SK-N-SH (cell line): ENCODE results near the gene SLC26A4. TPM values are rescaled to one million over a fixed set of nuclear protein-coding genes. Genes with fewer than 3 reads are reported as not detected.

Experiments used
- CTCF ChIA-PET: fragments of 300-600, 350-600 bp; formaldehyde crosslinking; extraction: SDS; loops from one replicate; lab custom pipeline; 2021; lab: Yijun Ruan, JAX
- POLR2A ChIA-PET: fragments of 350-600 bp; sonication (Branson Sonifier 250); formaldehyde crosslinking; extraction: SDS; loops from one replicate; lab custom pipeline; 2020; ENCODE audit warnings: antibody characterized with exemption, inconsistent platforms; lab: Yijun Ruan, JAX
- DNase-seq: peaks from one replicate; pipeline ENCODE4 v3.0.0; 2012
- H2AFZ ChIP-seq: fragments of 200-600 bp; sonication (generic); 2 replicates; pipeline ENCODE4 v1.8.1; 2016; ENCODE audit warnings: antibody characterized with exemption, mild to moderate bottlenecking, low read depth
- H3F3A ChIP-seq: fragments of 200-600 bp; sonication (generic); replicated peaks from 2 replicates; pipeline ENCODE3; 2016; ENCODE audit warnings: antibody characterized with exemption, mild to moderate bottlenecking; ENCODE audit not compliant: insufficient read depth
- H3K27ac ChIP-seq, 2 experiments: fragments of 200-500 bp in 1 of 2; fragments of 200-600 bp in 1 of 2; sonication (Bioruptor generic) in 1 of 2; sonication (generic), shearing (Covaris generic) in 1 of 2; 2 replicates each; pipeline versions ENCODE4 v1.5.1 to v1.6.1; 2014 to 2016; ENCODE audit warnings: low read depth in 2 of 2, inconsistent platforms in 1 of 2, low read length in 1 of 2, mild to moderate bottlenecking in 1 of 2, mixed read lengths in 1 of 2
- H3K27me3 ChIP-seq: fragments of 200-600 bp; sonication (generic), shearing (Covaris generic); 2 replicates; pipeline ENCODE4 v1.6.1; 2016; ENCODE audit warnings: mixed run types; ENCODE audit not compliant: insufficient read depth
- H3K36me3 ChIP-seq, 2 experiments: fragments of 200-500 bp in 1 of 2; fragments of 200-600 bp in 1 of 2; sonication (Bioruptor generic) in 1 of 2; sonication (generic) in 1 of 2; replicated peaks in 1 of 2; 2 replicates each; pipeline versions ENCODE3 to v1.5.1; 2014 to 2016; ENCODE audit warnings: low read length in 1 of 2, mild to moderate bottlenecking in 1 of 2; ENCODE audit not compliant: insufficient read depth in 2 of 2, control insufficient read depth in 1 of 2
- H3K4me1 ChIP-seq, 2 experiments: fragments of 200-500 bp in 1 of 2; fragments of 200-600 bp in 1 of 2; sonication (Bioruptor generic) in 1 of 2; sonication (generic), shearing (Covaris generic) in 1 of 2; 2 replicates each; pipeline versions ENCODE4 v1.5.1 to v1.6.1; 2014 to 2016; ENCODE audit warnings: low read depth in 1 of 2, low read length in 1 of 2, mixed run types in 1 of 2; ENCODE audit not compliant: insufficient read depth in 2 of 2, control insufficient read depth in 1 of 2
- H3K4me2 ChIP-seq: fragments of 200-600 bp; sonication (generic), shearing (Covaris generic); 2 replicates; pipeline ENCODE4 v1.6.1; 2017; ENCODE audit warnings: mixed run types
- H3K4me3 ChIP-seq, 2 experiments: fragments of 200-500 bp in 1 of 2; fragments of 200-600 bp in 1 of 2; sonication (Bioruptor generic) in 1 of 2; sonication (generic), shearing (Covaris generic) in 1 of 2; 2 replicates each; pipeline versions ENCODE4 v1.5.1 to v1.8.1; 2014 to 2016; ENCODE audit warnings: low read depth in 2 of 2, inconsistent platforms in 1 of 2, low read length in 1 of 2, mild to moderate bottlenecking in 1 of 2, mixed read lengths in 1 of 2, moderate library complexity in 1 of 2
- H3K79me2 ChIP-seq: fragments of 200-600 bp; sonication (generic); 2 replicates; pipeline ENCODE4 v1.8.1; 2017; ENCODE audit warnings: mild to moderate bottlenecking; ENCODE audit not compliant: insufficient read depth
- H3K9ac ChIP-seq: fragments of 200-600 bp; sonication (generic); 2 replicates; pipeline ENCODE4 v1.6.1; 2017; ENCODE audit warnings: mixed run types
- H3K9me2 ChIP-seq: fragments of 200-600 bp; sonication (generic); 2 replicates; pipeline ENCODE4 v1.6.1; 2017; ENCODE audit warnings: mixed run types
- H3K9me3 ChIP-seq: fragments of 200-600 bp; sonication (generic); 2 replicates; pipeline ENCODE4 v1.6.1; 2017; ENCODE audit warnings: mixed run types, mild to moderate bottlenecking, moderate library complexity
- H4K20me1 ChIP-seq: fragments of 200-600 bp; sonication (generic); 2 replicates; pipeline ENCODE4 v1.6.1; 2017; ENCODE audit warnings: mild to moderate bottlenecking, mixed run types; ENCODE audit not compliant: insufficient read depth
- ELF1 ChIP-seq: IDR thresholded peaks from 2 replicates; pipeline ENCODE4 v1.4.0; 2012
- EP300 ChIP-seq, 2 experiments: IDR thresholded peaks; 2 replicates each; pipeline versions ENCODE4 v1.4.0 to v1.6.1; 2012; ENCODE audit warnings: borderline replicate concordance in 1 of 2, low read depth in 1 of 2, low read length in 1 of 2
- EZH2phosphoT487 ChIP-seq: fragments of 200-600 bp; sonication (generic); IDR thresholded peaks from 2 replicates; pipeline ENCODE4 v1.6.1; 2017; ENCODE audit warnings: low read depth, mixed run types, mild to moderate bottlenecking, antibody characterized with exemption, moderate library complexity, borderline replicate concordance
- FOSL2 ChIP-seq: IDR thresholded peaks from 2 replicates; pipeline ENCODE4 v1.4.0; 2012; ENCODE audit warnings: low read depth, mild to moderate bottlenecking, moderate library complexity, borderline replicate concordance
- FOXJ3 ChIP-seq: sonication (generic); formaldehyde crosslinking; IDR thresholded peaks from 2 replicates; pipeline ENCODE4 v1.5.1; 2020; ENCODE audit warnings: mild to moderate bottlenecking, missing genetic modification reagents
- FOXM1 ChIP-seq: IDR thresholded peaks from 2 replicates; pipeline ENCODE4 v1.4.0; 2012; ENCODE audit warnings: low read depth, mild to moderate bottlenecking
- GABPA ChIP-seq: IDR thresholded peaks from 2 replicates; pipeline ENCODE4 v1.4.0; 2012; ENCODE audit warnings: low read depth, mild to moderate bottlenecking
- IRF3 ChIP-seq: fragments of 150-350 bp; IDR thresholded peaks from 2 replicates; pipeline ENCODE4 v1.6.1; 2016; ENCODE audit warnings: mild to moderate bottlenecking, low read depth, low read length
- MAX ChIP-seq: IDR thresholded peaks from 2 replicates; pipeline ENCODE4 v1.4.0; 2012; ENCODE audit warnings: low read depth
- MXI1 ChIP-seq: IDR thresholded peaks from 2 replicates; pipeline ENCODE4 v1.6.1; 2012; ENCODE audit warnings: mild to moderate bottlenecking, low read depth, low read length, improper control_type of control experiment
- NFIC ChIP-seq: IDR thresholded peaks from 2 replicates; pipeline ENCODE4 v1.4.0; 2012; ENCODE audit warnings: borderline replicate concordance
- NRF1 ChIP-seq: IDR thresholded peaks from 2 replicates; pipeline ENCODE4 v1.6.1; 2012; ENCODE audit warnings: low read depth, mild to moderate bottlenecking, low read length
- RFX5 ChIP-seq: IDR thresholded peaks from 2 replicates; pipeline ENCODE4 v1.6.1; 2012; ENCODE audit warnings: mild to moderate bottlenecking, improper control_type of control experiment, low read length
- SIN3A ChIP-seq: IDR thresholded peaks from 2 replicates; pipeline ENCODE4 v1.6.1; 2012; ENCODE audit warnings: low read depth, mild to moderate bottlenecking, low read length, moderate library complexity, borderline replicate concordance
- TAF1 ChIP-seq: IDR thresholded peaks from 2 replicates; pipeline ENCODE4 v1.6.1; 2012; ENCODE audit warnings: low read depth, mild to moderate bottlenecking, low read length, moderate library complexity, borderline replicate concordance
- YY1 ChIP-seq: IDR thresholded peaks from 2 replicates; pipeline ENCODE4 v1.4.0; 2012; ENCODE audit warnings: low read depth, mild to moderate bottlenecking
- ZBTB33 ChIP-seq: IDR thresholded peaks from 2 replicates; pipeline ENCODE4 v1.4.0; 2012; ENCODE audit warnings: low read depth, borderline replicate concordance
- WGBS: methylation state at CpG from one replicate; pipeline ENCODE4 v1.1.6; 2017; ENCODE audit warnings: low lambda C conversion rate; 5-methylcytosine and 5-hydroxymethylcytosine counted together
- polyA plus RNA-seq, 3 experiments: library from polyadenylated mRNA; depleted of rRNA; stranded (reverse); fragments of >200 nt; gene quantifications; 2 replicates each; pipeline ENCODE4 v1.2.3, GENCODE V29; 2012
- TF ChIP-seq, protein P1 (sequence below): fragments of 150-350 bp; IDR thresholded peaks from 2 replicates; pipeline ENCODE4 v1.6.1; 2017; ENCODE audit warnings: antibody characterized with exemption, low read length, low read depth, borderline replicate concordance

SLC26A4 gene
- polyA plus RNA-seq, 1 of the 3 experiments (the other 2 are of a cell fraction) = 0.61 TPM

- TF ChIP-seq FOXJ3 (CRISPR knock-in tag) (no peak), NRF1 (no peak), NFIC (no peak), IRF3 (no peak), MAX (no peak), FOSL2 (no peak), EP300 (IDR thresholded peaks at IDR 0.05; ENCODE audit: borderline replicate concordance in 1 of 2, low read depth in 1 of 2, low read length in 1 of 2) (no peak), ZBTB33 (no peak), RFX5 (no peak), YY1 (no peak)
- TF ChIP-seq, all 33 proteins: peak for 0
These were observed 16.2 kb upstream of the SLC26A4 start (continued) for GRCh38 chr7:107644309-107644974.

GRCh38 chr7:107652642-107653041 is 8.0 kb upstream of the SLC26A4 start:
- Histone ChIP-seq H3K4me2 (no peak overlapping the region), H3K4me1 (no peaks in the 10 kb centered on the region), H3F3A (no peaks in the 10 kb centered on the region), H3K9ac (no peak overlapping the region), H3K36me3 (no peaks in the 10 kb centered on the region)
- TF ChIP-seq, protein P1, sequence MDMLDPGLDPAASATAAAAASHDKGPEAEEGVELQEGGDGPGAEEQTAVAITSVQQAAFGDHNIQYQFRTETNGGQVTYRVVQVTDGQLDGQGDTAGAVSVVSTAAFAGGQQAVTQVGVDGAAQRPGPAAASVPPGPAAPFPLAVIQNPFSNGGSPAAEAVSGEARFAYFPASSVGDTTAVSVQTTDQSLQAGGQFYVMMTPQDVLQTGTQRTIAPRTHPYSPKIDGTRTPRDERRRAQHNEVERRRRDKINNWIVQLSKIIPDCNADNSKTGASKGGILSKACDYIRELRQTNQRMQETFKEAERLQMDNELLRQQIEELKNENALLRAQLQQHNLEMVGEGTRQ = no peak
- TF ChIP-seq EZH2phosphoT487 (no peak), EP300 (IDR thresholded peaks at IDR 0.05; ENCODE audit: borderline replicate concordance in 1 of 2, low read depth in 1 of 2, low read length in 1 of 2) (no peak), FOXJ3 (CRISPR knock-in tag) (no peak), TAF1 (no peak), MXI1 (no peak), FOSL2 (no peak), SIN3A (no peak), IRF3 (no peak), YY1 (no peak), ZBTB33 (no peak), MAX (no peak), GABPA (no peak), ELF1 (no peak), FOXM1 (no peak)
- TF ChIP-seq, all 33 proteins: peak for 0
- H3K9me2 ChIP-seq = no peaks in the 10 kb centered on the region
- H3K9me3 ChIP-seq = no peaks in the 10 kb centered on the region
- no peaks in the 10 kb centered on the region for H3K27me3 ChIP-seq
- H3K79me2 ChIP-seq = no peaks in the 10 kb centered on the region
- POLR2A ChIA-PET = no interaction called here
- H4K20me1 ChIP-seq = no peaks in the 10 kb centered on the region
- CTCF ChIA-PET = interaction anchor here (0.9 to 1.2 kb wide), 2 partner anchors 8 to 10 kb away, joined by 3 read pairs; partner anchors contain the start of gene SLC26A4
- DNase-seq = no peak
- no peak overlapping the region for H2AFZ ChIP-seq
- H3K4me3 ChIP-seq = no peak overlapping the region
- WGBS = 74% methylated on average over 5 of the region's 5 CpGs
- H3K27ac ChIP-seq = no peak overlapping the region
